Stimulated activated naive CD8-positive, alpha-beta T cell treated with anti-CD3 and anti-CD28 coated beads, Interleukin-15, amount 100 ng/mL, for 72 hours (primary cell): ENCODE results near the gene SUCNR1.
"Not testable (repeated sequence)": the region's sequence is repeated elsewhere in the genome, so short reads cannot be mapped to it uniquely, and the experiment has no call there.

ENCODE experiments used
- ATAC-seq: fragments of 150-1000 bp; cut with Tn5 transposase; 2 replicates; pipeline ENCODE4 v1.10.0; 2021; ENCODE audit warnings: mild to moderate bottlenecking, moderate library complexity
- DNase-seq, 2 donors: peaks; one replicate each; pipeline ENCODE4 v3.0.0; 2021 to 2022
- H3K27ac Mint-ChIP-seq, 2 donors: one replicate each; pipeline ENCODE4 v1.8.0; 2022; ENCODE audit warnings: mild to moderate bottlenecking in 2 of 2, mixed read lengths in 2 of 2, moderate library complexity in 2 of 2
- H3K27me3 Mint-ChIP-seq: one replicate; pipeline ENCODE4 v1.8.0; 2022; ENCODE audit warnings: mixed read lengths
- H3K4me1 Mint-ChIP-seq: one replicate; pipeline ENCODE4 v1.8.0; 2022; ENCODE audit warnings: mild to moderate bottlenecking, mixed read lengths
- H3K4me3 Mint-ChIP-seq, 2 donors: one replicate each; pipeline ENCODE4 v1.8.0; 2022; ENCODE audit warnings: mild to moderate bottlenecking in 2 of 2, mixed read lengths in 2 of 2, moderate library complexity in 1 of 2
- H3K9me3 Mint-ChIP-seq, 2 donors: one replicate each; pipeline ENCODE4 v1.8.0; 2022; ENCODE audit warnings: mixed read lengths in 2 of 2

The SUCNR1 gene

DNA sequence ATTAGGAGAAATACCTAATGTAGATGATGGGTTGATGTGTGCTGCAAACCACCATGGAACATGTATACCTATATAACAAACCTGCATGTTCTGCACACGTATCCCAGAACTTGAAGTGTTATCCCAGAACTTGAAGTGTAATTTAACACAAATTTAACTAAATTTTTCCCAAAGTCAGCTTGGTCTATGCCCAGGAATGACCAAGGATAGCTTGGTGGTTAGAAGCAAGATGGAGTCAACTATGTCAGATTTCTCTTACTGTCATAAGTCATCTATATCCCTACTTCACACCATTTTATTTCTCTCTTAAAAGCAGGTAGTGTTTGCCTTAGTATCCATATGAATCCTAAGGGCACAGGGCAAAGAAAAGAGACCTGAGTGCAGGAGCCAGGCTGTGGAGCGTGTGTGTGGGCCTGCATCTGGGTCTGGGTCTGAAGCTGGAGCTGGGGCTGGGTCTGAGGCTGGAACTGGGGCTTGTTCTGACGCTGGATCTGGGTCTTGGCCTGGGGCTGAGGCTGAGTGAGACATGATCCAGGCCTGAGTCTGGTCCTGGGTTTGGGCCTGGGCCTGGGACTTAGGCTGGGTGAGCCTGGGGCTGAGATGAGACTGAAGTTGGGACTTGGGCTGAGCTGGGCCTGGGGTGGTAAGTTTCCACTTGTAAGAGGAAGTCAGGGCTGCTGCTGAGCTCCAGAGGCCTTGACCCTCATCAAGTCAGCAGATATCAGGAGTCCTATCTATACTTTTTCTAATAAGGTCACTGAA lies 14.2 kb downstream of the SUCNR1 start:
- H3K4me1 Mint-ChIP-seq: peaks cover 24% of the 10 kb centered on the region
- peak; percentile 23 for ATAC-seq
- not testable (repeated sequence) for H3K4me3 Mint-ChIP-seq, DNase-seq, H3K27ac Mint-ChIP-seq, H3K9me3 Mint-ChIP-seq
- peaks cover 13% of the 10 kb centered on the region for H3K27me3 Mint-ChIP-seq

DNA sequence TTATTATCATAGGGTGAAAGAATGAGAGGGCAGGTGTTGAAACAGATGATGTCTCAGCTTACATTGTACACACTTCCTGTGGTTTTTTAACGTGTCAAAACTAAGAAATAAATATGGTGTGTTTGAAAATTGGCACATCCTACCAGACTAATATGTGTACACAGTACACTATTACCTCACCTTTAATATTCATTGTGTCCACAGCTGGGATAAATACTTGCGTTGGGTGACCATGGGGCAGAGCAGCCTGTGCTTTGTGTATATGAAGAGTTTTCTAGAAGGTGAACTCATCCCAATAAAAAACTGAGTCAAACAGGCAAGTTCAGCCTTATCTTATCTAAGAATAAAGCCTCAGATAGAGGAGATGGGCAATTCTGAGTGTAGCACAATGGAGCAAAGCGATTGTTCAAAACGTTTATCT lies 17.3 kb downstream of the SUCNR1 start:
- H3K27ac Mint-ChIP-seq: no peak overlapping the region
- no peak overlapping the region for H3K4me3 Mint-ChIP-seq
- ATAC-seq (peak; percentile 77), DNase-seq (no peak)
- peaks cover 7% of the 10 kb centered on the region for H3K27me3 Mint-ChIP-seq
- H3K4me1 Mint-ChIP-seq: peaks cover 20% of the 10 kb centered on the region
- H3K9me3 Mint-ChIP-seq: peaks cover 0 to 7% of the 10 kb centered on the region in 2 donors

DNA sequence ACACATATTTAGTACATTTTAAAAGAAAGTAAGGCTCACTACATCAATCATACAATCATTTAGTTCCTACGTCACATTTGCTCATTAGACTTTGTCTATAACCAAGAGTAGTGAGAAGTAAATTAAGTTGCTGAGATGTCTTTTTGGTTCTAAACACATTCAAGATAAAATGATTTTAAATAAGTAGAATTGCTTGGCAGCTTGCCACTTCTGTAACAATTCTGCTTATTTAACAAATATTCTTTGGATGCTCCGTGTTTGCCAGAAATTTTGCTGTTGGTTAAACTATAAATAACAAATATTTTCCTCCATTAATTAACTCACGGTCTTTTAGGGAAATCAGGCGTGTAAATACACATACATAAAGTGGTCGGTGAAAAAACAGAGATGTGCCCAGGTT lies 18.3 kb downstream of the SUCNR1 start:
- ATAC-seq (no peak), DNase-seq (no peak)
- H3K4me3 Mint-ChIP-seq: no peak overlapping the region
- peaks cover 15% of the 10 kb centered on the region for H3K4me1 Mint-ChIP-seq
- no peaks in the 10 kb centered on the region for H3K27me3 Mint-ChIP-seq
- peaks cover 0 to 7% of the 10 kb centered on the region in 2 donors for H3K9me3 Mint-ChIP-seq
- no peak overlapping the region for H3K27ac Mint-ChIP-seq

DNA sequence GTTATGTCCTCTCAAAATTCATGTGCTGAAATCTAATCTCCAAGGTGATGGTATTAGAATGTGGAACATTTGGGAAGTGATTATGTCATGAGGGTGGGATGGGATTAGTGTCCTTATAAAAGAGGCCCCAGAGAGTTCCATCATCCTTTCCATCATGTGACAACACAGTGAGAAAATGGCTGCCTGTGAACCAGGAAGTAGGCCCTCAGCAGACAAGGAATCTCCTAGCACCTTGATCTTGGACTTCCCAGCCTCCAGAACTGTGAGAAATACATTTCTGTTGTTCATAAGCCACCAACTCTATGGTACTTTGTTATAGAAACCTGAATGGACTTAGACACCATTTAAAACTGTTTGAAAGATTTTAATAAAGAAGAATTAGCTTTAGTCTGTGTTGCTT lies 20.8 kb downstream of the SUCNR1 start:
- peaks cover 0 to 7% of the 10 kb centered on the region in 2 donors for H3K9me3 Mint-ChIP-seq
- no peak for ATAC-seq
- H3K4me1 Mint-ChIP-seq: peaks cover 15% of the 10 kb centered on the region
- DNase-seq: no peak
- no peak overlapping the region for H3K4me3 Mint-ChIP-seq
- H3K27me3 Mint-ChIP-seq: no peaks in the 10 kb centered on the region
- no peak overlapping the region for H3K27ac Mint-ChIP-seq

DNA sequence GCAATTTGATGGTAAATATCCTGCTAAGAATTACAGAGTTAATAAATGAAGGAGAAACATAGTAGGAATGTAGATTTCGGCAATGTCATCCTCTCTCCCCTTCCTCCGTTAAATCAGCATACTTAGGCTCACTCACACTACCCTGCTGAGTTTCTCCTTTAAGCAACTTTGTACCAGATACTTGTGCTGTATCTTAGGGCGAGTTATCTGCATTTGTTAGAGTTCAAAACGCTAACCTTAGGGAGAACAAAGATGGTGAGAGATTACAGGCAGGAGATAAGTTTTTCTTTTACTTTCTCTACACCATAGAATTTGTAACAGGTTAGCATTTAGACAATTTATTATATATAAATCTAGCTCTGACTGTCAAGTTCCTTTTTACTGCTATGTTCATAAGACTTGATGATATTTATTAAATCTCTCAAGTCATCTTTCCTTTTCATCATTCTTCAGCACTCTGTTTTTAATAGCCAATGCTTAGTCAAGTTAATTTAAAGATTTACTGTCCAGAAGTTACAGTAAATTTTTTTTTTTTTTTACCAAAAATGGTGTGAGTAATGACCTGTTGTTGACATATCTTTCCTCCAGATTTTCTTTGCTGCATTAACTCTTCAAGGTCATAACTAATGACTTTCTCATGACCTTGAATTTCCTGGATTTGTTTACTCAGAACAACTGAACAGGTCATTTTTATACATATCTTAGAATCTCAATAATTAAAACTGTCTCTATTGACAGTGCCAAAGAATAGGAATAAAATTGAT lies 22.2 kb downstream of the SUCNR1 start:
- H3K4me3 Mint-ChIP-seq: no peak overlapping the region
- peaks cover 16% of the 10 kb centered on the region for H3K4me1 Mint-ChIP-seq
- H3K9me3 Mint-ChIP-seq: peaks cover 0 to 7% of the 10 kb centered on the region in 2 donors
- ATAC-seq (no peak), DNase-seq (no peak)
- no peaks in the 10 kb centered on the region for H3K27me3 Mint-ChIP-seq
- H3K27ac Mint-ChIP-seq: no peak overlapping the region

DNA sequence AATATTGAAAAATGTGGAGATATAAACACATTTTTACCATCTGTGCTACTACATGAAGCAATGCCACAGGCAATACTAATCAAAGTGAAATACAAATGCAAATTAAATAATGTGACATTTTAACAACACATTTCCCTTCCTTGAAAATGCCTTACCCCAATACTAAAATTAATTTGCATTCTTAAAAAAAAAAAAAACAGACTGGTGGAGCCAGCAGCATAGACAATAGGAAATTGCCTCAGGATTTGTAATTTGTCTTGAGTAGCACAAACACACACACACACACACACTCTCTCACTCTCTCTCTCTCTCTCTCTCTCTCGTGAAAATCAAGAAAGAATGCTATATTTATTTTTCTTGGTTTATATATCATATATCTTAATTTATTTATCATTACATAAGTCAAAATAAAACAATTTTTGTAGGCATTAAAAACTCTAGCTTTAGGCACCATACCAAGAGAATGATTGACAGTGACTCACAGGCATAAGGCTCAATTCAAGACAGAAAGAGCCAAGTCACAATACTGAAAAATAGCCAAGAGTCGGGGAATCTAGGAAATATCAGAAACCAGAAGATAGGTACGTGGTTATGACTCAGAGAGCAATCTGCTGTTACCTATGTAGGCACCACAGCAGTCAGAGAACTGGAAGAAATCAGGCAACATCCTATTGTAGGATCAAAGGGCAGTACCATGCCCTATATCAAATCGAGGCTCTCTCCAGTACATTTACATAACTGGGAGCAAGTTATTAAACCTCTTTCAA lies 23.0 kb downstream of the SUCNR1 start:
- Mint-ChIP-seq H3K4me3 (no peak overlapping the region), H3K9me3 (peaks cover 0 to 7% of the 10 kb centered on the region in 2 donors), H3K4me1 (peaks cover 18% of the 10 kb centered on the region), H3K27me3 (peaks cover 5% of the 10 kb centered on the region), H3K27ac (no peak overlapping the region)
- ATAC-seq: peak; percentile 76
- DNase-seq: no peak

DNA sequence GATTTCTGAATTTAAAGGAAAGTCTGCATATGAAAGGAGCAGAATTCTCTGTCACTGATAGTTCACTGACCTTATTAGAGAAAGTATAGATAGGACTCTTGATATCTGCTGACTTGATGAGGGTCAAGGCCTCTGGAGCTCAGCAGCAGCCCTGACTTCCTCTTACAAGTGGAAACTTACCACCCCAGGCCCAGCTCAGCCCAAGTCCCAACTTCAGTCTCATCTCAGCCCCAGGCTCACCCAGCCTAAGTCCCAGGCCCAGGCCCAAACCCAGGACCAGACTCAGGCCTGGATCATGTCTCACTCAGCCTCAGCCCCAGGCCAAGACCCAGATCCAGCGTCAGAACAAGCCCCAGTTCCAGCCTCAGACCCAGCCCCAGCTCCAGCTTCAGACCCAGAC lies 24.7 kb downstream of the SUCNR1 start:
- Mint-ChIP-seq H3K4me1 (peaks cover 21% of the 10 kb centered on the region), H3K27me3 (peaks cover 12% of the 10 kb centered on the region)
- DNase-seq, H3K4me3 Mint-ChIP-seq, H3K27ac Mint-ChIP-seq, H3K9me3 Mint-ChIP-seq: not testable (repeated sequence)
- ATAC-seq: peak; percentile 18

DNA sequence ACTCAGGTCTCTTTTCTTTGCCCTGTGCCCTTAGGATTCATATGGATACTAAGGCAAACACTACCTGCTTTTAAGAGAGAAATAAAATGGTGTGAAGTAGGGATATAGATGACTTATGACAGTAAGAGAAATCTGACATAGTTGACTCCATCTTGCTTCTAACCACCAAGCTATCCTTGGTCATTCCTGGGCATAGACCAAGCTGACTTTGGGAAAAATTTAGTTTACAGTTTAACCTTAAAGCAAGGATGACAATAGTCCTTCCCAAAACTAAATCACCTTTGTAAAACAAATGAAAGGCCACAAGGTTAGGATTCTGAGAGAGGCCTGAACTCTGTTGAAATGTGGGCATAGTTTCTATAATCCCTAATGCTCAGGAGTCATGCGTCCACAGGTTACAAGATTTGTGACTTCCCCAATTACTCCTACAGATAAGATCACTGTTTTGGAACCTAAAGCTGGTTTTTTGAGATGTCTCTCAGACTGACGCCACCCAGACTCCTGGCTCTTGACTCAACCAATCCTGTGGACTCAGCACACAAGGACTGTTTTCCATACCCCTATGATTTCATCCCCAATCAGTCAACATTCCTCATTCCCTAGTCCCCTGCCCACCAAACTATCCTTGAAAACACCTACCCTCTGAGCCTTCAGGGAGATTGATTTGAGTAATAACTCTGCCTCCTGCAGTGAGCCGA lies 25.3 kb downstream of the SUCNR1 start:
- DNase-seq, ATAC-seq, H3K9me3 Mint-ChIP-seq, H3K4me3 Mint-ChIP-seq, H3K27ac Mint-ChIP-seq: not testable (repeated sequence)
- peaks cover 21% of the 10 kb centered on the region for H3K4me1 Mint-ChIP-seq
- peaks cover 12% of the 10 kb centered on the region for H3K27me3 Mint-ChIP-seq

DNA sequence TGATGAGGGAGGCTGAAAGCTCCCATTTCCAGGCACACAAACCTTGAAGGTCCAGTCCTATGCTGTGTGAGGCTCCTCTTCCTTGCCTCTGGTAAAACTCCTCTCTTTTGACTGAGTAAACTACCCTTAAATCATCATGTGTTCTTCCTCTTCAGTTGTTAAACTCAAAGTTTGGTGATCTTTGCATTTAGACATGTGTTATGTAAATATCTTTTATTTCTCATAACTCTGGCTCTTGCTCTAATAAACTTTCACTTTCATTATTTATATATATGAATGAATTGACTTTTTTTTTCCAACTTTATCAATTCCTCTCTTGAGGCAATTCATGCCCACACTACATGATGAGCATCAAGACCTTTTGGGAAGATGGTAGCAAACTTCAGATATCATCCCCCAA lies 26.6 kb downstream of the SUCNR1 start:
- H3K27ac Mint-ChIP-seq: no peak overlapping the region

DNA sequence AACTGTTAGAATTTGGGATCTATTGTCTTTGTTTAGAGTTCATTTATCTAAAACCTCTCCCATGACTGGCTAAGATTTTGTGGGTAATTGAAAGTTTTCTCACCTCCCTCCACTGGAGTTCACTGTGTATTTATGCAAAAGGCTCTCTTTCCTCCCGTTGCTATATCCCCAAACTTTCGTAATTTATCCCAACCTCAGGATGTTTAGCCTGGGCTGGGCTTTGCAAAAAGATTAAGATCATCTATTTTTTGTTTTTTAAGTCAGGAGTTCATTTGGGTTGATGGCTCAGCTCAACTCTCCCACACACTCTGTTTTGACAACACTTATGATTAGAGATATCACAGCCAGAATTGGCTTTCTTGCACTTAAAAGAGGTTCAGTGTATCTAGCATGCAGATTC lies 27.0 kb downstream of the SUCNR1 start:
- ATAC-seq: no peak
- Mint-ChIP-seq H3K9me3 (no peaks in the 10 kb centered on the region), H3K4me1 (peaks cover 21% of the 10 kb centered on the region), H3K27ac (no peak overlapping the region), H3K27me3 (peaks cover 12% of the 10 kb centered on the region), H3K4me3 (no peak overlapping the region)
- no peak for DNase-seq

More for the DNA sequence above, 26.6 kb downstream of the SUCNR1 start:
- DNase-seq (no peak), ATAC-seq (no peak)
- Mint-ChIP-seq H3K27me3 (peaks cover 12% of the 10 kb centered on the region), H3K4me3 (no peak overlapping the region), H3K9me3 (no peaks in the 10 kb centered on the region), H3K4me1 (peaks cover 21% of the 10 kb centered on the region)

DNA sequence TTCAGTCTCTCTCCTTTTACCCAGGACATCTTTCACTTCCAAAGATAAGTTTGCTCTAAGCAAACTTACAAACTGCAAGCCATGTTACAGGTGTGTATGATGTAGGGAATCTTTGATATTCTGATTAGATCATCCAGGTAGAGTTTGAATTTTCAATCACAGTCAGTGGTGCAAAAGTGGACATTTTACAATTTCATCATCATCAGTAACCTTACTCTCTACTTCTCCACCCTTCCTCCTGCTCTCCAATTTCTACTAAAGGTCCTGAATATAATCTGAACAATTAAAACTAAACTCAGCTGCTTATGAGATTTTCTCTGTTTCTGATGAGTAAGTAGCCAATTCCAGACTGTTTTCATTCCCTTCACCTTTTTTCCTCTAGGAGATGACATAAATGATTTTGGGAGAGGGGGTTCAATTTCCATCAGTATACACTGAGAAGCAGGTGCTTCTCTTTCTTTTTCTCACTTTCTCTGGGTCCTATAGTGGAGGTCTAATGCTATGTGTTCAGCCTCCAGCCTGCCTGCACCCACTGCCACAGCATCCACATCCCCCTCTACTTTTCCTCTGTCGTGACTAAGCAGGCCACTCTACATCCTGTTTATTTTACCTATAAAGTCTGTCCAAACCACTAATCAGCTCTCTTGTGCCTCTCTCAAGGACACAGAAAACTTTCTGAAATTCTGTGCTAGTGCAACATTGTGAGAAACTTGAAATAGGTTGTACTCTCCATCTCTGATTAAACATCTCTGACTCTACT lies 27.6 kb downstream of the SUCNR1 start:
- Mint-ChIP-seq H3K4me1 (peaks cover 21% of the 10 kb centered on the region), H3K27ac (peak overlapping the region in 1 of 2 donors; percentile 6), H3K9me3 (no peaks in the 10 kb centered on the region), H3K27me3 (peaks cover 12% of the 10 kb centered on the region), H3K4me3 (no peak overlapping the region)
- DNase-seq (no peak), ATAC-seq (no peak)

DNA sequence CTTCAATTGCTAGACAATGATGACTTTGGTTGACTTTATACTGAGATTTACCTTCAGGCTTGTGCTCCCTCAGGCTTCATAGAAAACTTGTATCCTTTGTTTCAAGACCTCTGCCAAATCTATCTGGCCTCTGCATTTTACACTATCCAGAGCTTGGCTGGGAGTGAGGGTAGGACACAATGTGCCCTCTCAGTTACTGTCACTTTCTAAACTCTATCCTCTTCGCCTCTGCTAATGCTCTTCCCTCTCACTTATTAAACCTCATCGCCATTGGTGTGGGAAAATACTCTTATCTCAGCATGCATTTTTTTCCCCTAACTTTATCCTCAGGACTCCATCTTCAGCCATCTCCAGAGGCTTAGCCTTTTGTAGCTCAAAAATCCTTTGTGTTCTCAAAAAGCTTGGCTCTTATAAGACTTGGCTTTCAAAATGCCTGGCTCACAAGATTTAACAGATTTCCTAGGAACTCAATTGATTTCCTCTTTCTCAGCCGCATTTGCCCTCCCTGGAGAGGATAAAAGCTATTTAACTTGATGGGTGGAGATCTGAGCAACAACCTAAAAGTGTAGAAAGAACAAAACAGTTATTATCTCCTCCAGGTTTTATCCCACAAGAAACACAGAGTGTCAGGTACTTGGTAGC lies 28.3 kb downstream of the SUCNR1 start:
- peaks cover 12% of the 10 kb centered on the region for H3K27me3 Mint-ChIP-seq
- no peaks in the 10 kb centered on the region for H3K9me3 Mint-ChIP-seq
- H3K27ac Mint-ChIP-seq: peak overlapping the region in 1 of 2 donors; percentile 6
- ATAC-seq (no peak), DNase-seq (no peak)
- no peak overlapping the region for H3K4me3 Mint-ChIP-seq
- H3K4me1 Mint-ChIP-seq: peaks cover 21% of the 10 kb centered on the region

DNA sequence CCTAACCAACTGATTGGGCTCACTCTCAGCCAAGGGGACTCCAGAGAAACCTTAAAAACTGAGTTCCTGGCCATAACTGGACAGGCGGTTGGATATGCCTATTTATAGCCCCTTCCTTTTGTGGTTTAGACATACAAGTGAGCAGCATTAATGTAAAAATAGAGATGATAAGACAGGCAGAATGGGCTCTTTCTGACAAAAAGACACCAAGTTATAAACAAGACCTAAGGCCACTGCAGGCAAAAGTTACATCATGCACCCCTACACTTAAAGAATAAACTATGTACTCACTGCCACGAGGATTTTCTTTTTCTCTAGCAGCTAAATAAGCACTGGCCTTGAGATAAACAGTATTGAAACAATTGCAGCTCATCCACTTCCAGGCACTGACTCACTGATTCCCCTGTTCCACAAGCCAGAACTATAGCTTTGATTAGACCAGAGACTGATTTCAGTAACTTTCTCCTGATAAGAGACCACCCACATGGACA lies 30.1 kb downstream of the SUCNR1 start:
- no peaks in the 10 kb centered on the region for H3K9me3 Mint-ChIP-seq
- peaks cover 12% of the 10 kb centered on the region for H3K27me3 Mint-ChIP-seq
- H3K27ac Mint-ChIP-seq: no peak overlapping the region
- no peak for ATAC-seq
- peaks cover 21% of the 10 kb centered on the region for H3K4me1 Mint-ChIP-seq
- DNase-seq: no peak
- H3K4me3 Mint-ChIP-seq: no peak overlapping the region

DNA sequence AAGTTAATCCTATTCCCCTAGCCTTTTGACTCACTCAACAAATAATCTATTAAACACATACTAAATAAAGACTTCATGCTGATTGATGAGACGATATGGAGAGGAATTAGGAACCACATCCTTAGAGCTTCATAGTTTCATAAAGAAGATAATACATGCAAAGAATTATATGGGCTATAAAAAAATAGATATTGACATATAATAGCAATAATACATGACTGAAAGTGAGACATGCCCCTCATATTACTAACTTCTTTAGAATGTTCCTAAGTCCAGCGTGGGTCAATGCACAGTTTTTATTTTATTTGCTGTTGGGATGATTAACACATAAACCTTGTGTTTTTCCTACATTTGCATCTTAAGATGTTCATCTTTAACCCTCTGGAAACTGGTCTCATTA lies 32.2 kb downstream of the SUCNR1 start:
- H3K9me3 Mint-ChIP-seq: no peaks in the 10 kb centered on the region
- peaks cover 14% of the 10 kb centered on the region for H3K27me3 Mint-ChIP-seq
- ATAC-seq (no peak), DNase-seq (no peak)
- no peak overlapping the region for H3K27ac Mint-ChIP-seq
- H3K4me1 Mint-ChIP-seq: peaks cover 10% of the 10 kb centered on the region
- no peak overlapping the region for H3K4me3 Mint-ChIP-seq
